ENCODE results near the gene TMC3.

DNA sequence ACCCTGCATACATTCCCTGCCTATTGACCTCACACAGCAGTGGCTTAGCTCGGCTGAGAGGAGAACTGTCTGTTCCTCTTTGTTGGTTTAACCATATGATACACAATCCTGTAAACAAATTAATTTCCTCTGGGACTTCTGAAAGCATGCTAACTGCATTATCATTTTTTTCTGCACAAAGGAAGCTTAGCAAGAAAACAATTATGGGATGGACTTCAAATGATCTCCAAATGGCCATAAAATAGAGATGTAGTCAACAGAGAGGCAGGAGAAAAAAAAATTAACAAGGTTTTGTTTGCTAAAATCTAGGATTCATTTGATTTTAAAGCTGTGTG, 14.4 kb upstream of the TMC3 start:
- TF ChIP-seq GATA2 (IDR thresholded peaks at IDR 0.05; ENCODE audit: low read depth, low read length) (no peak), GATA3 (IDR thresholded peaks at IDR 0.05; ENCODE audit: low read depth, low read length) (no peak)

All from SH-SY5Y (cell line).